ENCODE measurements around the gene HIF1AN.

HIF1AN gene

GRCh38 chr10:100524206-100524605 is 11.5 kb upstream of the HIF1AN start:
- DNase-seq (ENCODE audit: extremely low spot score), result no peak
- no peak for TF ChIP-seq L3MBTL2 (conservative IDR thresholded peaks at IDR 0.05)
- TF ChIP-seq FOXM1 (IDR thresholded peaks at IDR 0.05; ENCODE audit: borderline replicate concordance), result no peak
- TF ChIP-seq SUZ12 (IDR thresholded peaks at IDR 0.05), result no peak
- TF ChIP-seq ELF4 (IDR thresholded peaks at IDR 0.05), result no peak
- no peak for TF ChIP-seq TARDBP (IDR thresholded peaks at IDR 0.05)
- TF ChIP-seq FOXA1 (IDR thresholded peaks at IDR 0.05), result no peak
- TF ChIP-seq NFRKB (IDR thresholded peaks at IDR 0.05), result no peak
- TF ChIP-seq SP1 (IDR thresholded peaks at IDR 0.05), result no peak
- no peak for TF ChIP-seq ARNT (IDR thresholded peaks at IDR 0.05)
- no peak for TF ChIP-seq ZNF384 (IDR thresholded peaks at IDR 0.05)
- TF ChIP-seq BHLHE40 (IDR thresholded peaks at IDR 0.05; ENCODE audit: borderline replicate concordance), result no peak
- no peak for TF ChIP-seq LEF1 (IDR thresholded peaks at IDR 0.05; ENCODE audit: borderline replicate concordance)
- no peak for TF ChIP-seq PKNOX1 (IDR thresholded peaks at IDR 0.05)
- no peak for TF ChIP-seq CTBP1 (IDR thresholded peaks at IDR 0.05; ENCODE audit: borderline replicate concordance)
- CTCF ChIA-PET, result no interaction called here
- POLR2A ChIA-PET, result interaction anchor here (3.5 kb wide), 1 partner anchor 12 kb away, joined by 26 read pairs; the partner anchor contains the start of gene HIF1AN

- CTCF ChIA-PET, result no interaction called here
- DNase-seq (ENCODE audit: extremely low spot score), result no peak
- POLR2A ChIA-PET, result interaction anchor here (3.5 kb wide), 1 partner anchor 11 kb away, joined by 26 read pairs; the partner anchor contains the start of gene HIF1AN
- TF ChIP-seq TARDBP (IDR thresholded peaks at IDR 0.05) (no peak), FOXA1 (IDR thresholded peaks at IDR 0.05) (no peak), L3MBTL2 (conservative IDR thresholded peaks at IDR 0.05) (no peak), HDGF (IDR thresholded peaks at IDR 0.05; ENCODE audit: borderline replicate concordance) (no peak), CTBP1 (IDR thresholded peaks at IDR 0.05; ENCODE audit: borderline replicate concordance) (no peak), ZNF384 (IDR thresholded peaks at IDR 0.05) (no peak), SP1 (IDR thresholded peaks at IDR 0.05) (no peak), FOXK2 (IDR thresholded peaks at IDR 0.05) (no peak), NFRKB (IDR thresholded peaks at IDR 0.05) (no peak), FOXM1 (IDR thresholded peaks at IDR 0.05; ENCODE audit: borderline replicate concordance) (no peak), LEF1 (IDR thresholded peaks at IDR 0.05; ENCODE audit: borderline replicate concordance) (no peak), ARNT (IDR thresholded peaks at IDR 0.05) (no peak), BHLHE40 (IDR thresholded peaks at IDR 0.05; ENCODE audit: borderline replicate concordance) (no peak)
Observed at GRCh38 chr10:100524638-100525037, 11.1 kb upstream of the HIF1AN start.

GRCh38 chr10:100528123-100528886 is 7.4 kb upstream of the HIF1AN start:
- no peak for TF ChIP-seq SP1 (IDR thresholded peaks at IDR 0.05)
- TF ChIP-seq L3MBTL2 (conservative IDR thresholded peaks at IDR 0.05), result no peak
- TF ChIP-seq FOXA1 (IDR thresholded peaks at IDR 0.05), result no peak
- no peak for TF ChIP-seq ARNT (IDR thresholded peaks at IDR 0.05)
- TF ChIP-seq FOXK2 (IDR thresholded peaks at IDR 0.05), result no peak
- no peak for TF ChIP-seq FOXM1 (IDR thresholded peaks at IDR 0.05; ENCODE audit: borderline replicate concordance)
- TF ChIP-seq CTBP1 (IDR thresholded peaks at IDR 0.05; ENCODE audit: borderline replicate concordance), result no peak
- no peak for TF ChIP-seq HDGF (IDR thresholded peaks at IDR 0.05; ENCODE audit: borderline replicate concordance)
- TF ChIP-seq NFRKB (IDR thresholded peaks at IDR 0.05), result no peak
- no peak for TF ChIP-seq ZNF384 (IDR thresholded peaks at IDR 0.05)
- TF ChIP-seq PKNOX1 (IDR thresholded peaks at IDR 0.05), result no peak
- TF ChIP-seq LEF1 (IDR thresholded peaks at IDR 0.05; ENCODE audit: borderline replicate concordance), result no peak
- TF ChIP-seq SUZ12 (IDR thresholded peaks at IDR 0.05), result no peak
- TF ChIP-seq BHLHE40 (IDR thresholded peaks at IDR 0.05; ENCODE audit: borderline replicate concordance), result no peak
- TF ChIP-seq TARDBP (IDR thresholded peaks at IDR 0.05), result no peak
- no peak for TF ChIP-seq ELF4 (IDR thresholded peaks at IDR 0.05)
- ChIA-PET POLR2A (no interaction called here), CTCF (interaction anchor here (1.9 kb wide), 1 partner anchor 10 kb away, joined by 10 read pairs; no protein-coding TSS in a partner anchor)
- no peak for DNase-seq (ENCODE audit: extremely low spot score)

- CTCF ChIA-PET, result no interaction called here
- no peak for DNase-seq (ENCODE audit: extremely low spot score)
- TF ChIP-seq L3MBTL2 (conservative IDR thresholded peaks at IDR 0.05), result peak; percentile 62
- no peak for TF ChIP-seq SUZ12 (IDR thresholded peaks at IDR 0.05)
- POLR2A ChIA-PET, result no interaction called here
Observed at GRCh38 chr10:100528921-100529474, 6.7 kb upstream of the HIF1AN start.

- DNase-seq (ENCODE audit: extremely low spot score), result peak; percentile 95
- ChIA-PET POLR2A (interaction anchor here (0.7 to 1.4 kb wide), 6 partner anchors 8 to 359 kb away, joined by 3 to 6 read pairs (median 3); partner anchors contain the start of gene SCD), CTCF (interaction anchor here (0.7 kb wide), 2 partner anchors 47 to 188 kb away, joined by 3 read pairs; no protein-coding TSS in a partner anchor)
- 0 out of 2 replicates have a peak, but pooled peaks have one; percentile 28 for TF ChIP-seq L3MBTL2 (conservative IDR thresholded peaks at IDR 0.05)
- TF ChIP-seq TARDBP (IDR thresholded peaks at IDR 0.05), result no peak
Observed at GRCh38 chr10:100529475-100530298, 6.1 kb upstream of the HIF1AN start, which contains the start of gene NDUFB8. Gene NDUFB8 (minus strand): TSS chr10:100529871. CDS start chr10:100529851, 20 bp downstream.

- ChIA-PET POLR2A (no interaction called here), CTCF (no interaction called here)
- TF ChIP-seq BHLHE40 (IDR thresholded peaks at IDR 0.05; ENCODE audit: borderline replicate concordance), result no peak
- no peak for TF ChIP-seq L3MBTL2 (conservative IDR thresholded peaks at IDR 0.05)
- no peak for TF ChIP-seq ARNT (IDR thresholded peaks at IDR 0.05)
- TF ChIP-seq SP1 (IDR thresholded peaks at IDR 0.05), result no peak
- TF ChIP-seq ZNF384 (IDR thresholded peaks at IDR 0.05), result no peak
- TF ChIP-seq HDGF (IDR thresholded peaks at IDR 0.05; ENCODE audit: borderline replicate concordance), result no peak
- TF ChIP-seq FOXA1 (IDR thresholded peaks at IDR 0.05), result no peak
- no peak for TF ChIP-seq ELF4 (IDR thresholded peaks at IDR 0.05)
- no peak for TF ChIP-seq LEF1 (IDR thresholded peaks at IDR 0.05; ENCODE audit: borderline replicate concordance)
- TF ChIP-seq FOXM1 (IDR thresholded peaks at IDR 0.05; ENCODE audit: borderline replicate concordance), result no peak
- TF ChIP-seq SUZ12 (IDR thresholded peaks at IDR 0.05), result no peak
- no peak for TF ChIP-seq CTBP1 (IDR thresholded peaks at IDR 0.05; ENCODE audit: borderline replicate concordance)
- no peak for TF ChIP-seq FOXK2 (IDR thresholded peaks at IDR 0.05)
- TF ChIP-seq PKNOX1 (IDR thresholded peaks at IDR 0.05), result no peak
- TF ChIP-seq TARDBP (IDR thresholded peaks at IDR 0.05), result no peak
- TF ChIP-seq NFRKB (IDR thresholded peaks at IDR 0.05), result no peak
Observed at GRCh38 chr10:100531761-100532160, 4.0 kb upstream of the HIF1AN start.

More at GRCh38 chr10:100531761-100532160, 4.0 kb upstream of the HIF1AN start:
- no peak for DNase-seq (ENCODE audit: extremely low spot score)

All from HEK293T (cell line).